SU-DHL-6 (cell line): Measurements from ENCODE around the gene RPS19.

Experiments used
- H2AFZ ChIP-seq: fragments of 200-600 bp; sonication (generic); 2 replicates; pipeline ENCODE4 v1.6.1; 2014; ENCODE audit warnings: low read depth, mild to moderate bottlenecking, moderate library complexity, mixed read lengths, antibody characterized with exemption, low read length; ENCODE audit not compliant: severe bottlenecking
- H3F3A ChIP-seq: fragments of 200-600 bp; shearing (Covaris generic); 2 replicates; pipeline ENCODE4 v1.6.0; 2016; ENCODE audit warnings: antibody characterized with exemption, mild to moderate bottlenecking; ENCODE audit not compliant: insufficient read depth
- H3K27ac ChIP-seq: fragments of 200-600 bp; sonication (generic); 2 replicates; pipeline ENCODE4 v1.5.1; 2016; ENCODE audit warnings: low read depth, mild to moderate bottlenecking, low read length, moderate library complexity, mixed read lengths
- H3K27me3 ChIP-seq: fragments of 200-600 bp; sonication (generic), shearing (Covaris generic); 2 replicates; pipeline ENCODE4 v1.6.0; 2014; ENCODE audit warnings: mild to moderate bottlenecking, low read length
- H3K36me3 ChIP-seq: fragments of 200-600 bp; sonication (generic); 2 replicates; pipeline ENCODE4 v1.6.1; 2014; ENCODE audit warnings: mild to moderate bottlenecking, low read length, mixed read lengths
- H3K4me2 ChIP-seq: fragments of 300-600, 200-600 bp; shearing (Covaris generic), sonication (generic); 2 replicates; pipeline ENCODE4 v1.6.0; 2014; ENCODE audit warnings: low read length, low read depth, mild to moderate bottlenecking; ENCODE audit not compliant: poor library complexity, severe bottlenecking
- H3K4me3 ChIP-seq: fragments of 200-600 bp; sonication (generic); 2 replicates; pipeline ENCODE4 v1.5.1; 2014; ENCODE audit warnings: antibody characterized with exemption, low read length, mild to moderate bottlenecking, mixed read lengths; ENCODE audit not compliant: insufficient read depth, poor library complexity, severe bottlenecking
- H3K79me2 ChIP-seq: fragments of 200-600 bp; sonication (generic); 2 replicates; pipeline ENCODE4 v1.6.1; 2014; ENCODE audit warnings: mild to moderate bottlenecking, low read length, moderate library complexity; ENCODE audit not compliant: insufficient read depth
- H3K9ac ChIP-seq: fragments of 200-600 bp; sonication (generic); 2 replicates; pipeline ENCODE4 v1.7.0; 2014; ENCODE audit warnings: mild to moderate bottlenecking, low read length
- H3K9me2 ChIP-seq: fragments of 200-600 bp; sonication (generic); replicated peaks from 2 replicates; pipeline ENCODE4 v1.6.1; 2014; ENCODE audit warnings: low read length; ENCODE audit not compliant: insufficient read depth
- H3K9me3 ChIP-seq: fragments of 200-600 bp; sonication (generic); 2 replicates; pipeline ENCODE4 v1.6.1; 2014; ENCODE audit warnings: low read length, mixed read lengths; ENCODE audit not compliant: insufficient read depth
- H4K20me1 ChIP-seq: fragments of 200-600 bp; sonication (generic); 2 replicates; pipeline ENCODE4 v1.6.1; 2014; ENCODE audit warnings: low read depth, mild to moderate bottlenecking, antibody characterized with exemption, low read length, moderate library complexity, mixed read lengths
- EZH2phosphoT487 ChIP-seq: fragments of 200-600 bp; sonication (generic), shearing (Covaris generic); conservative IDR thresholded peaks from 2 replicates; pipeline ENCODE4 v1.6.1; 2018; ENCODE audit warnings: mild to moderate bottlenecking, antibody characterized with exemption, low read length, moderate library complexity, mixed read lengths
- TF ChIP-seq, protein P1 (sequence below): fragments of 200-600 bp; sonication (generic); IDR thresholded peaks from one replicate; pipeline ENCODE4 v1.5.1; 2017; ENCODE audit warnings: antibody characterized with exemption, mild to moderate bottlenecking, low read length, moderate library complexity; ENCODE audit not compliant: insufficient read depth, poor library complexity, severe bottlenecking

Gene RPS19

DNA sequence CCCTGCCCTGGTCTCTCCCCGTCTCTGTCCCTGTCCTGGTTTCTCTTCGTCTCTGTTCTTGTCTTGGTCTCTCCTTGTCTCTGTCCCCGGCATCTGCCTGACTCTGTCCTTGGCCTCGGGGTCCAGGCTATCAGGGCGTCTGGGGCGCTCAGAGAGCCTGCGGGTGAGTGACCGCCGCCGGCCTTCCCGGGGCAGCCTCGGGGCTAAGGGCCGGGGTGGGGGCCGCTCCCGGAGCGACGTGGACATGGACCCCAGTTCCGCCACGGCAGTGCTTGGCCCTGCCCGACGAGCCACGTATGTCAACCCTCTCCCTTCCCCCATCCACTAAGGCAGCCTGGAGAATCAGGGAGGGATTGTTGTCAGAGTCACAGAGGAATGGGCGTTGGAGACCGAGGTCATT is 37.8 kb downstream of the RPS19 start:
- H3K9me2 ChIP-seq = no peaks in the 10 kb centered on the region
- no peaks in the 10 kb centered on the region for H3K9me3 ChIP-seq
- no peaks in the 10 kb centered on the region for H3K27me3 ChIP-seq
- H2AFZ ChIP-seq = no peak overlapping the region
- H3F3A ChIP-seq = 0 out of 2 replicates have a peak, but pooled peaks cover 2% of the 10 kb centered on the region
- H3K4me3 ChIP-seq = no peak overlapping the region
- no peak overlapping the region for H3K4me2 ChIP-seq
- H3K9ac ChIP-seq = no peak overlapping the region
- no peak for TF ChIP-seq EZH2phosphoT487
- no peaks in the 10 kb centered on the region for H4K20me1 ChIP-seq
- no peak overlapping the region for H3K27ac ChIP-seq
- 0 out of 2 replicates have a peak, but pooled peaks cover 4% of the 10 kb centered on the region for H3K36me3 ChIP-seq
- no peaks in the 10 kb centered on the region for H3K79me2 ChIP-seq

DNA sequence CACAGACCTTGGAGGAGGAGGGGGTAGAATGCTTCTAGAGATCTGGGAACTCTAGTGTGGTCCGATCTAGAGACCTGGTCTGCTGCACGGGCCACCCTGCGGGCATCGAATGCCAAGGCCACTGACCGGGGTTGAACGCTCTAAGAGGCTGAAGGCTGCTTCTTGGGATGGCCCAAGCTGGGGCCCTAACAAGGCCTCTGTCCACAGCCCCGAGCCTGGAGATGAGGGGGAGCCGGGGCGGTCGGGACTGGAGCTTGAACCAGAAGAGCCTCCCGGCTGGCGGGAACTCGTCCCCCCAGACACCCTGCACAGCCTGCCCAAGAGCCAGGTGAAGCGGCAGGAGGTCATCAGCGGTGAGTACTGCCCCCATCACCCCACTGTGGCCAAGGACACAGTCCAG is 38.2 kb downstream of the RPS19 start:
- no peaks in the 10 kb centered on the region for H4K20me1 ChIP-seq
- H2AFZ ChIP-seq = no peak overlapping the region
- H3K27ac ChIP-seq = no peak overlapping the region
- no peak overlapping the region for H3K4me3 ChIP-seq
- H3K9me3 ChIP-seq = no peaks in the 10 kb centered on the region
- H3K9me2 ChIP-seq = no peaks in the 10 kb centered on the region
- no peaks in the 10 kb centered on the region for H3K27me3 ChIP-seq
- H3K36me3 ChIP-seq = 0 out of 2 replicates have a peak, but pooled peaks cover 4% of the 10 kb centered on the region
- no peak overlapping the region for H3K4me2 ChIP-seq
- TF ChIP-seq, protein P1, sequence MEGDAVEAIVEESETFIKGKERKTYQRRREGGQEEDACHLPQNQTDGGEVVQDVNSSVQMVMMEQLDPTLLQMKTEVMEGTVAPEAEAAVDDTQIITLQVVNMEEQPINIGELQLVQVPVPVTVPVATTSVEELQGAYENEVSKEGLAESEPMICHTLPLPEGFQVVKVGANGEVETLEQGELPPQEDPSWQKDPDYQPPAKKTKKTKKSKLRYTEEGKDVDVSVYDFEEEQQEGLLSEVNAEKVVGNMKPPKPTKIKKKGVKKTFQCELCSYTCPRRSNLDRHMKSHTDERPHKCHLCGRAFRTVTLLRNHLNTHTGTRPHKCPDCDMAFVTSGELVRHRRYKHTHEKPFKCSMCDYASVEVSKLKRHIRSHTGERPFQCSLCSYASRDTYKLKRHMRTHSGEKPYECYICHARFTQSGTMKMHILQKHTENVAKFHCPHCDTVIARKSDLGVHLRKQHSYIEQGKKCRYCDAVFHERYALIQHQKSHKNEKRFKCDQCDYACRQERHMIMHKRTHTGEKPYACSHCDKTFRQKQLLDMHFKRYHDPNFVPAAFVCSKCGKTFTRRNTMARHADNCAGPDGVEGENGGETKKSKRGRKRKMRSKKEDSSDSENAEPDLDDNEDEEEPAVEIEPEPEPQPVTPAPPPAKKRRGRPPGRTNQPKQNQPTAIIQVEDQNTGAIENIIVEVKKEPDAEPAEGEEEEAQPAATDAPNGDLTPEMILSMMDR = no peak
- TF ChIP-seq EZH2phosphoT487 = no peak
- H3F3A ChIP-seq = 0 out of 2 replicates have a peak, but pooled peaks cover 2% of the 10 kb centered on the region
- H3K79me2 ChIP-seq = no peaks in the 10 kb centered on the region
- H3K9ac ChIP-seq = no peak overlapping the region

DNA sequence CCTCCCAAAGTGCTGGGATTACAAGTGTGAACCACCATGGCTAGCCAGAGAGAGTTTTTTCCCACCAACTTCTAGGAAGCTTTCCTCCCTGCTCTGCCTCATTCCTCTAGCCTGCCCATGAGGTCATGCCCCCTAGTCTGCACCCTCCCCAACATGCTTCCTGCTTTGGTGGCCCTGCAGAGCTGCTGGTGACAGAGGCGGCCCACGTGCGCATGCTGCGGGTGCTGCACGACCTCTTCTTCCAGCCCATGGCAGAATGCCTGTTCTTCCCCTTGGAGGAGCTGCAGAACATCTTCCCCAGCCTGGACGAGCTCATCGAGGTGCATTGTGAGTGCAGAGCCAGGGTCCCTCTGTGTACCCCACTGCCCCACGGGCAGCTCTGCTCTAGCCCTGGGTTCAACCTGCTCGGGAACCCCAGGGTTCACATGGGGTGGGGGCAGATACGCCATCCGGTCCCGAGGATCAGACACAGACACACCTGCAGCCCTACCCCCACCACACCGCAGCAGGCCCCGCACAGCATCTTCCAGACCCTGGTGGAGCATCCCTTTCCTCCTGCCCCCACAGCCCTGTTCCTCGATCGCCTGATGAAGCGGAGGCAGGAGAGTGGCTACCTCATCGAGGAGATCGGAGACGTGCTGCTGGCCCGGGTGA is 41.8 kb downstream of the RPS19 start:
- no peak overlapping the region for H2AFZ ChIP-seq
- 0 out of 2 replicates have a peak, but pooled peaks cover 4% of the 10 kb centered on the region for H3K36me3 ChIP-seq
- no peaks in the 10 kb centered on the region for H3K79me2 ChIP-seq
- no peak overlapping the region for H3K27ac ChIP-seq
- no peak overlapping the region for H3K4me2 ChIP-seq
- no peaks in the 10 kb centered on the region for H4K20me1 ChIP-seq
- H3F3A ChIP-seq = peaks cover 30% of the 10 kb centered on the region
- H3K9ac ChIP-seq = no peak overlapping the region
- TF ChIP-seq, protein P1 = no peak
- no peak for TF ChIP-seq EZH2phosphoT487
- no peaks in the 10 kb centered on the region for H3K27me3 ChIP-seq
- no peaks in the 10 kb centered on the region for H3K9me3 ChIP-seq
- no peaks in the 10 kb centered on the region for H3K9me2 ChIP-seq
- no peak overlapping the region for H3K4me3 ChIP-seq

DNA sequence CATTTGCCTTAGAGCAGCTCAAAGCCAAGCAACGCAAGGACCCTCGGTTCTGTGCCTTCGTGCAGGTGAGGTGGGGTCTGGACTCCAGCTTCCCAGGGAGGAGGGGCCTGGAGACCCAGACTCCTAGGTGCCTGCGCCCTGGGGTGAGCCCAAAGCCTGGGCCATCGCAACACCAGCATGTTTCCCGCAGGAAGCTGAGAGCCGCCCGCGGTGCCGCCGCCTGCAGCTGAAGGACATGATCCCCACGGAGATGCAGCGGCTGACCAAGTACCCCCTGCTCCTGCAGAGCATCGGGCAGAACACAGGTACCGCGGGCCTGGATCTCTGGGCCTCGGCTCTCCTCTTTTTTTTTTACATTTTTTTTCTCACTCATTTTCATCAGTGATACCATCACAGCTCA is 42.5 kb downstream of the RPS19 start:
- Histone ChIP-seq H4K20me1 (no peaks in the 10 kb centered on the region), H3K27ac (no peak overlapping the region), H3K36me3 (0 out of 2 replicates have a peak, but pooled peaks cover 4% of the 10 kb centered on the region), H3K9ac (no peak overlapping the region), H3K9me3 (no peaks in the 10 kb centered on the region), H3K9me2 (no peaks in the 10 kb centered on the region), H3K79me2 (no peaks in the 10 kb centered on the region), H3F3A (peaks cover 37% of the 10 kb centered on the region), H3K4me3 (no peak overlapping the region), H3K27me3 (no peaks in the 10 kb centered on the region), H2AFZ (no peak overlapping the region), H3K4me2 (no peak overlapping the region)
- TF ChIP-seq EZH2phosphoT487 = no peak
- TF ChIP-seq, protein P1 = no peak
